ENCODE data around the gene WDFY3. TPM values are rescaled to one million over a fixed set of nuclear protein-coding genes. Genes with fewer than 3 reads are reported as not detected.

The WDFY3 gene
- total RNA-seq, 2 experiments from 2014 or later = 0.09 to 0.38 TPM

GRCh38 chr4:84938316-84938715 is 28.2 kb downstream of the WDFY3 start:
- Mint-ChIP-seq H3K9me3 (peaks cover 4% of the 10 kb centered on the region), H3K27me3 (no peaks in the 10 kb centered on the region), H3K27ac (no peak overlapping the region), H3K4me1 (ENCODE audit: low read depth) (no peaks in the 10 kb centered on the region), H3K4me3 (no peak overlapping the region), H3K36me3 (ENCODE audit: low read depth) (no peaks in the 10 kb centered on the region)
- DNase-seq = no peak
- intact Hi-C loops (cut with micrococcal nuclease) = no loop called here
- POLR2A ChIA-PET = no interaction called here
- ATAC-seq = no peak
- CTCF ChIA-PET = no interaction called here
- no peak for TF ChIP-seq CTCF (IDR thresholded peaks at IDR 0.05)

- no peak overlapping the region for H3K4me3 Mint-ChIP-seq
- no peaks in the 10 kb centered on the region for H3K27me3 Mint-ChIP-seq
- ChIA-PET CTCF (no interaction called here), POLR2A (no interaction called here)
- no peaks in the 10 kb centered on the region for H3K4me1 Mint-ChIP-seq (ENCODE audit: low read depth)
- ATAC-seq = no peak
- no peak for DNase-seq
- no peaks in the 10 kb centered on the region for H3K36me3 Mint-ChIP-seq (ENCODE audit: low read depth)
- H3K27ac Mint-ChIP-seq = no peak overlapping the region
- intact Hi-C loops (cut with micrococcal nuclease) = no loop called here
- TF ChIP-seq CTCF (IDR thresholded peaks at IDR 0.05) = no peak
- H3K9me3 Mint-ChIP-seq = peaks cover 4% of the 10 kb centered on the region
These were observed 29.0 kb downstream of the WDFY3 start for GRCh38 chr4:84937381-84937977.

- no peak for TF ChIP-seq CTCF (IDR thresholded peaks at IDR 0.05)
- Mint-ChIP-seq H3K9me3 (peaks cover 4% of the 10 kb centered on the region), H3K4me3 (no peak overlapping the region), H3K27ac (no peak overlapping the region), H3K36me3 (ENCODE audit: low read depth) (no peaks in the 10 kb centered on the region), H3K4me1 (ENCODE audit: low read depth) (no peaks in the 10 kb centered on the region), H3K27me3 (no peaks in the 10 kb centered on the region)
- DNase-seq (no peak), ATAC-seq (no peak)
- CTCF ChIA-PET = no interaction called here
- intact Hi-C loops (cut with micrococcal nuclease) = no loop called here
- POLR2A ChIA-PET = no interaction called here
These were observed 30.4 kb downstream of the WDFY3 start for GRCh38 chr4:84936123-84936522.

- H3K4me3 Mint-ChIP-seq = no peak overlapping the region
- H3K36me3 Mint-ChIP-seq (ENCODE audit: low read depth) = no peaks in the 10 kb centered on the region
- H3K4me1 Mint-ChIP-seq (ENCODE audit: low read depth) = no peaks in the 10 kb centered on the region
- DNase-seq (no peak), ATAC-seq (no peak)
- ChIA-PET CTCF (no interaction called here), POLR2A (no interaction called here)
- H3K27ac Mint-ChIP-seq = no peak overlapping the region
- intact Hi-C loops (cut with micrococcal nuclease) = no loop called here
- TF ChIP-seq CTCF (IDR thresholded peaks at IDR 0.05) = no peak
- H3K27me3 Mint-ChIP-seq = no peaks in the 10 kb centered on the region
- H3K9me3 Mint-ChIP-seq = no peaks in the 10 kb centered on the region
These were observed 34.0 kb downstream of the WDFY3 start for GRCh38 chr4:84932462-84932861.

- no peak for TF ChIP-seq CTCF (IDR thresholded peaks at IDR 0.05)
- POLR2A ChIA-PET = no interaction called here
- no peak overlapping the region for H3K27ac Mint-ChIP-seq
These were observed 34.5 kb downstream of the WDFY3 start for GRCh38 chr4:84931961-84932360.

More at GRCh38 chr4:84931961-84932360, 34.5 kb downstream of the WDFY3 start:
- intact Hi-C loops (cut with micrococcal nuclease) = no loop called here
- Mint-ChIP-seq H3K4me3 (no peak overlapping the region), H3K27me3 (no peaks in the 10 kb centered on the region), H3K36me3 (ENCODE audit: low read depth) (no peaks in the 10 kb centered on the region), H3K9me3 (no peaks in the 10 kb centered on the region), H3K4me1 (ENCODE audit: low read depth) (no peaks in the 10 kb centered on the region)
- DNase-seq (no peak), ATAC-seq (no peak)
- CTCF ChIA-PET = no interaction called here
